ENCODE measurements around the gene RHCG. TPM values are rescaled to one million over a fixed set of nuclear protein-coding genes. Genes with fewer than 3 reads are reported as not detected.

Gene RHCG
- total and polyA plus RNA-seq, 2 of the 4 experiments (the other 2 are of a cell fraction), result not detected

- Histone ChIP-seq H2AFZ (replicated peaks; ENCODE audit: low read length, poor library complexity) (no peak overlapping the region), H3K56ac (ENCODE audit: extremely low read depth, insufficient read depth, low read length) (no peak overlapping the region), H3K9me1 (ENCODE audit: insufficient read depth, low read length) (no peaks in the 10 kb centered on the region), H3K9ac (ENCODE audit: low read depth, low read length) (no peak overlapping the region), H3K18ac (ENCODE audit: low read depth, low read length) (no peak overlapping the region), H3K14ac (replicated peaks; ENCODE audit: low read depth, low read length) (no peak overlapping the region), H2BK20ac (ENCODE audit: low read depth, low read length) (no peak overlapping the region), H2BK15ac (ENCODE audit: low read depth, low read length) (no peak overlapping the region), H3K36me3 (ENCODE audit: control insufficient read depth, insufficient read depth, low read length) (no peaks in the 10 kb centered on the region), H3K4me1 (ENCODE audit: control insufficient read depth, insufficient read depth, low read length) (no peaks in the 10 kb centered on the region), H4K5ac (ENCODE audit: low read depth, low read length) (no peak overlapping the region), H2BK120ac (ENCODE audit: low read depth, low read length) (no peak overlapping the region), H4K20me1 (ENCODE audit: insufficient read depth, low read length) (no peaks in the 10 kb centered on the region; the same call in 1 of the 2 replicates), H3K23ac (ENCODE audit: low read depth, low read length) (no peak overlapping the region), H4K91ac (ENCODE audit: insufficient read depth, low read depth, low read length) (no peak overlapping the region), H3K4me3 (ENCODE audit: insufficient read depth, low read depth, low read length) (no peak overlapping the region), H3K27ac (ENCODE audit: insufficient read depth, low read length) (no peak overlapping the region), H4K8ac (ENCODE audit: low read depth in 2 of 2, low read length in 2 of 2) (no peak overlapping the region), H3K4me2 (ENCODE audit: low read depth, low read length) (no peak overlapping the region), H2BK5ac (ENCODE audit: low read depth, low read length, poor library complexity, severe bottlenecking) (no peak overlapping the region), H3K4ac (ENCODE audit: low read depth, low read length) (no peak overlapping the region), H3K9me3 (ENCODE audit: control insufficient read depth, insufficient read depth, low read length) (no peaks in the 10 kb centered on the region), H2AK9ac (replicated peaks; ENCODE audit: low read depth, low read length, poor library complexity) (no peak overlapping the region), H3K79me1 (ENCODE audit: low read depth in 1 of 2, low read length in 2 of 2) (no peaks in the 10 kb centered on the region), H3K27me3 (ENCODE audit: control insufficient read depth, insufficient read depth, low read length) (peaks cover 60% of the 10 kb centered on the region), H2AK5ac (ENCODE audit: low read depth, low read length) (no peak overlapping the region)
- TF ChIP-seq MAZ (IDR thresholded peaks at IDR 0.05; ENCODE audit: borderline replicate concordance, low read depth, low read length), result no peak
- TF ChIP-seq FOS (IDR thresholded peaks at IDR 0.05; ENCODE audit: low read depth, low read length), result no peak
- DNase-seq (no peak), ATAC-seq (ENCODE audit: low read depth) (no peak)
- ChIA-PET CTCF (interaction anchor here (0.5 to 2.1 kb wide), 2 partner anchors 14 to 85 kb away, joined by 3 to 6 read pairs; no protein-coding TSS in a partner anchor), POLR2A (ENCODE audit: unreplicated experiment) (no interaction called here)
- BruUV-seq (replicated peaks), result no TSS peak
- intact Hi-C loops (cut with micrococcal nuclease), result no loop called here
- in situ Hi-C loops (cut with MboI; ENCODE audit: low sequenced_read_pairs), result no loop called here
- dilution Hi-C loops (cut with HindIII; ENCODE audit: low sequenced_read_pairs, unreplicated experiment), result no loop called here
- WGBS, 2 experiments (ENCODE audit: extremely low coverage in 2 of 2, insufficient read length in 1 of 2), result 20% methylated on average over 11 of the region's 17 CpGs; no CpG with 5 or more reads in 1 of the 2 experiments
These were observed 51.9 kb downstream of the RHCG start for GRCh38 chr15:89444241-89445225.
